ENCODE results near the gene RNF212B. TPM values are rescaled to one million over a fixed set of nuclear protein-coding genes. Genes with fewer than 3 reads are reported as not detected.
"Not testable (repeated sequence)": the region's sequence is repeated elsewhere in the genome, so short reads cannot be mapped to it uniquely, and the experiment has no call there.

Gene RNF212B
- total RNA-seq, result not detected in 2 replicates

DNA sequence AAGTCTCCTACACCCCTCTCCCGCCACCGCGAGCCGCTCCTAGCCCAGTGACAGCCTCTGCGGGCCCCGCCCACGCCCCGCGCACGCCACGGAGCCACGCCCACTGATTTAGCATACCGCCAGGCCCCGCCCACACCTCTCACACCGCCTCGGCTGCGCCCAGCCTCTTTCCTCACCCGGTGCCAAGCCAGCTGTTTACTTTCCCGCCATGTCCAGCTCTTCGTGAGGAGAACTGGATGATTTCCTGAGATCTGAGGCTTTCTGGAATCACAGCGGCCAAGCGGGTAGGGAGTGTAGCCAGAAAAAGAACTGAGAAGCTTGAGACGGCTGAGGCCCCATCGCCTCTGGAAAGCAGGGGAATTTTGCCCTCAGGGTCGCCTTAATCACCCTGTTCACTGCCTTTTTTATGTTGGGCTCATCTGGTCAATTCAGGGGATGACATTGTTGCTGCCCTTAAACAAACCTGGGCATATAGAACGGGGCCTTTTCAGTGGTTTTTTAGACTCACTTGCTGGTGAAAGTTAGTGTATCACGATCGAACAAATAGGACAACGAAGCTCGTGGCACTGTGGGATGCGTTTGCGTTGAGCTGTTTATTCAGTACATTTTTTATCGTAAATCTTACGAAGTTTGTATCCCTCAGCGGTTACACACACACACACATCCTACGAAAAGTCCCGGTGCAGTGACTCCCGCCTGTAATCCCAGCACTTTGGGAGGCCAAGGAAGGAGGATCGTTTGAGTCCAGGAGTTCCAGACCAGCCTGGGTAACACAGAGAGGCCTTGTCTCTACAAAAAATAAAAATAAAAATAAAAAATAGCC, at the start of gene RNF212B:
Gene RNF212B (plus strand): TSS at position 165 of the 823 bp plus-strand sequence. CDS start 2,410 bp downstream, outside the sequence.
- intact Hi-C loops (cut with micrococcal nuclease), result loop anchor here (1.0 to 2.0 kb wide), 2 partner anchors 48 to 57 kb away; partner anchors contain the start of gene HOMEZ

- intact Hi-C loops (cut with micrococcal nuclease), result no loop called here
These were observed 44.3 kb upstream of the RNF212B start for GRCh38 chr14:23193432-23193831.

- intact Hi-C loops (cut with micrococcal nuclease), result no loop called here
These were observed 42.1 kb upstream of the RNF212B start for GRCh38 chr14:23195552-23196101.

GRCh38 chr14:23196487-23196886, 41.2 kb upstream of the RNF212B start:
- intact Hi-C loops (cut with micrococcal nuclease), result not testable (repeated sequence)

DNA sequence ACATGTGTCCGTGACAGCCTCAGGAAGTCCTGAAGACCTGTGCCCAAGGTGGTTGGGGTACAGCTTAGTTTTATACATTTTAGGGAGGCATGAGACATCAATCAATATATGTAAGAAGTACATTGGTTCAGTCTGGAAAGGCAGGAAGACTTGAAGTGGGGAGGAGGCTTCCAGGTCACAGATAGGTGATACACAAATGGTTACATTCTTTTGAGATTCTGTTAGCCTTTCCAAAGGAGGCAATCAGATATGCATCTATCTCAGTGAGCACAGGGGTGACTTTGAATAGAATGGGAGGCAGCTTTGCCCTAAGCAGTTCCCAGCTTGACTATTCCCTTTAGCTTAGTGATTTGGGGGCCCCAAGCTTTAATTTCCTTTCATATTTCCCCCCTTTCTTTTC, 38.6 kb upstream of the RNF212B start:
- intact Hi-C loops (cut with micrococcal nuclease), result not testable (repeated sequence)

GRCh38 chr14:23202001-23202400, 35.7 kb upstream of the RNF212B start:
- intact Hi-C loops (cut with micrococcal nuclease), result no loop called here

- intact Hi-C loops (cut with micrococcal nuclease), result no loop called here
These were observed 31.2 kb upstream of the RNF212B start for GRCh38 chr14:23206422-23207145.

DNA sequence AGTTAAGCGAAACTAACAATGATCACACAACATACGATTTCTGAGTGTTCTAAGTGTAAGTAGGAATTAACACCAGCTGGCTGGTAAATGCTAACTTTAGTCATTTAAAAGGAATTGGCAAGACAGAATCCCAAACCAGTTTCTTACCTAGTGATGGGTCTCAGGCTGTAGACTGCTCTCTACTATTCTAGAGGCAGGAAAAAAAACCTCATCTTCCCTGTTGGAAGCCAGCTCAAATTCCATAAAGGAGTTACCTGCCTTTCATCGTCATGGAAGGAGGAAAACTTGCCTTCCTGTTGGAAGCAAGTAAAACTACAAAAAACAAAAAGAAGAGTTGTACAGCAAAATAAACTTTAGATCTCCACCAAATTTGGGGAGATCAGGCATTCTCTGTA, 30.6 kb upstream of the RNF212B start:
- intact Hi-C loops (cut with micrococcal nuclease), result no loop called here

DNA sequence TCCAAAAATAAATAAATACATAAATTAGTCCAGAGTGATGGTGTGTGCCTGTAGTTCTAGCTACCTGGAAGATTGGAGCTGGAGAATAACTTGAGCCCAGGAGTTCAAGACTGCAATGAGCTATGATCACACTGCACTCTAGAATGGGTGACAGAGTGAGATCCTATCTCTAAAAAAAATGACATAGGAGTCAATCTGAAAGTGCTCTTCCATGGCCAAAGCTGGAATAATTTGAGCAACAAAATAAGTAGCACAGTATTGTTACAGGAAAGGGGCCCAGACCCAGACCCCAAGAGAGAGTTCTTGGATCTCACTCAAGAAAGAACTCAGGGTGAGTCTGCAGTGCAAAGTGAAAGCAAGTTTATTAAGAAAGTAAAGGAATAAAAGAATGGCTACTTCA, 29.4 kb upstream of the RNF212B start:
- intact Hi-C loops (cut with micrococcal nuclease), result no loop called here

GRCh38 chr14:23209651-23210423, 27.9 kb upstream of the RNF212B start:
- intact Hi-C loops (cut with micrococcal nuclease), result no loop called here

- intact Hi-C loops (cut with micrococcal nuclease), result no loop called here
These were observed 22.3 kb upstream of the RNF212B start for GRCh38 chr14:23215421-23215820.

DNA sequence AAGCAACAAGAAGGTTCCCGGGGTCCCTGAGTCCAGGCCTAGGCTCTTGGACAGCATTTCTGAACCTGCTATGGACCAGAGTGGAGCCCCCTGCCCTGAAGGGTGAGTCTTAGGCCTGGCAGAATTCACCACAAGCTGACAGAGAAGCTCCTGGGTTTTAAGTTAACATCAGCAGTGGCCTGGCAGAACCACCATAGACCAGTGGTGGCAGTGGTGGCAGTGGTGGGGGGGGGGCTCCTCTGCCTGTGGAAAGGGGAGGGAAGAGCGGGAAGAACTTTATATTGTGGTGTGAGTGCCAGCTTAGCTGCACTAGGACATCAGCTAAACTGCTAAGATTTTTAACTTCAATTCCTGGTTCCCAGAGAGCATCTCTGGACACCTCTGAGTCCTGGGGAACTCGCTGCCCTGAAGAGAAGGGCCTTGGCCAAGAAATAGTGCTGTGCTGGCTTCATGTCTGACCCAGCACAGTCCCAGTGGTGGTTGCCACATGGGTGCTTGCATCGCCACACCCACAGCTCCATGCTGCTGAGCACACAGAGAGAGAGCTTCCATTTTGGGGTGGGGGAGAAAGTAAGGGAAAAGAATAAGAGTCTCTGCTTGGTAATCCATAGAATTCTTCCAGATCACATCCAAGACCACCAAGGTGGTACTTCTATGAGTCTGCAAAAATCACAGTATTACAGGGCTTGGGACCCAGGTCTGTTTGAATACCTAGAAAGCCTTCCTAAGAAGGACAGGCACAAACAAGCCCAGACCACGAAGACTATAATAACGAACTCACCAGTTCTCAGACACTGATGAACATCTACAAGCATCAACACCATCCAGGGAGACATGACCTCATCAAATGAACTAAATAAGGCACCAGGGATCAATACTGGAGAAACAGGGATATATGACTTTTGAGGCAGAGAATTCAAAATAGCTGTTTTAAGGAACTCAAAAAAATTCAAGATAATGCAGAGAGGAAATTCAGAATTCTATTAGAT, 20.4 kb upstream of the RNF212B start:
- intact Hi-C loops (cut with micrococcal nuclease), result no loop called here

DNA sequence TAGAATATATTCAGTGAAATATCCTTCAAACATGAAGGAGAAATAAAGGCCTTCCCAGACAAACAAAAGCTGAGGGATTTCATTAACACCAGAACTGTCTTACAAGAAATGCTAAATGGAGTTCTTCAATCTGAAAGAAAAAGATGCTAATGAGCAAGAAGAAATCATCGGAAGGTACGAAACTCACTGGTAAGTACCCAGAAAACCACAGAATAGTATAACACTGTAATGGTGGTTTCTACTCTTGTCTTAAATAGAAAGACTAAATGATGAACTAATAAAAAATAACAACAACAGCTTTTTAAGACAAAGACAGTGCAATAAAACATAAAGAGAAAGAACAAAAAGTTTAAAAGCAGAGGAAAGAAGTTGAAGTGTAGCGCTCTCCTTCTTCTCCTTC, 18.7 kb upstream of the RNF212B start:
- intact Hi-C loops (cut with micrococcal nuclease), result no loop called here

GRCh38 chr14:23224958-23225357, 12.8 kb upstream of the RNF212B start:
- intact Hi-C loops (cut with micrococcal nuclease), result not testable (repeated sequence)

GRCh38 chr14:23227566-23227965, 10.2 kb upstream of the RNF212B start:
- intact Hi-C loops (cut with micrococcal nuclease), result no loop called here

GRCh38 chr14:23228812-23229211, 8.9 kb upstream of the RNF212B start:
- intact Hi-C loops (cut with micrococcal nuclease), result no loop called here

DNA sequence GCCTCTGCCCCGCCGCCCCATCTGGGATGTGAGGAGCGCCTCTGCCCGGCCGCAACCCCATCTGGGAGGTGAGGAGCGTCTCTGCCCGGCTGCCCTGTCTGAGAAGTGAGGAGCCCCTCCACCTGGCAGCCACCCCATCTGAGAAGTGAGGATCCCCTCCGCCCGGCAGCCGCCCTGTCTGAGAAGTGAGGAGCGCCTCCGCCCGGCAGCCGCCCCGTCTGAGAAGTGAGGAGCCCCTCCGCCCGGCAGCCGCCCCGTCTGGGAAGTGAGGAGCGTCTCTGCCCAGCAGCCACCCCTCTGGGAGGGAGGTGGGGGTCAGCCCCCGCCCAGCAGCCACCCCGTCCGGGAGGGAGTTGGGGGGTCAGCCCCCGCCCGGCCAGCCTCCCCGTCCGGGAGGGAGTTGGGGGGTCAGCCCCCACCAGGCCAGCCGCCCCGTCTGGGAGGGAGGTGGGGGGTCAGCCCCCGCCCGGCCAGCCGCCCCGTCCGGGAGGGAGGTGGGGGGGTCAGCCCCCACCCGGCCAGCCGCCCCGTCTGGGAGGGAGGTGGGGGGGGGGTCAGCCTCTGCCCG, 5.4 kb upstream of the RNF212B start:
- intact Hi-C loops (cut with micrococcal nuclease), result not testable (repeated sequence)

DNA sequence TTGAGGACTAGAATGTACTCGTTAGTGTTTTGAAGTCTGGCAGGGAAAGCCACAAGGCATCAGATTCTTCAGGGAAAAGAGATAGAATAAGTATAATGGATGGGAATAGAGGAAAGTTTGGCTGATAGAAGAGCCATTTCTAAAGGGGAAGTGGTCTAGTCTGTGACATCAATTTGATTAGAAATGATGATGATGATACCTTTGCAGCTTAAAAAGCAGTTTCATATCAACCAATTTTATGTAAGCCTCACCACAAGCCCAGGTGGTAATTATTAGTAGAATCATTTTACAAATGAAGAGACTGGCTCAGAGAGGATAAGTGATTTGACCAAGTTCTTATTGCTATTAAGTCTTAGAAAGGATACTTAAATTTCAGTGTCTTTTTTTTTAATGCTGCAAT, 2.9 kb downstream of the RNF212B start:
- intact Hi-C loops (cut with micrococcal nuclease), result no loop called here

- intact Hi-C loops (cut with micrococcal nuclease), result not testable (repeated sequence)
These were observed 3.5 kb downstream of the RNF212B start for GRCh38 chr14:23241061-23241715.

Data from T-helper 1 cell treated with Interleukin-12 subunit alpha and Interleukin-12 subunit beta and Interleukin-4 antibody, amounts not matched to agents 30 ng/mL and 1 ng/mL, for 36 hours (primary cell).